KMS-11 (cell line): Measurements from ENCODE around the gene PLGRKT.

ENCODE experiments used
- H2AFZ ChIP-seq: fragments of 200-600 bp; sonication (generic); 2 replicates; pipeline ENCODE4 v1.6.1; 2016; ENCODE audit warnings: antibody characterized with exemption, mixed run types, low read depth
- H3K27ac ChIP-seq: fragments of 200-600 bp; sonication (generic); 2 replicates; pipeline ENCODE4 v1.6.1; 2016; ENCODE audit warnings: mild to moderate bottlenecking, mixed run types
- H3K27me3 ChIP-seq: fragments of 200-600 bp; sonication (generic); 2 replicates; pipeline ENCODE4 v1.6.1; 2017; ENCODE audit warnings: mild to moderate bottlenecking, low read depth, mixed run types, moderate library complexity; ENCODE audit not compliant: insufficient read depth
- H3K36me3 ChIP-seq: fragments of 200-600 bp; sonication (generic); 2 replicates; pipeline ENCODE4 v1.6.1; 2017; ENCODE audit warnings: mild to moderate bottlenecking, mixed run types; ENCODE audit not compliant: insufficient read depth
- H3K4me1 ChIP-seq: fragments of 200-600 bp; sonication (generic); 2 replicates; pipeline ENCODE4 v1.6.1; 2016; ENCODE audit warnings: mild to moderate bottlenecking, low read depth, mixed run types; ENCODE audit not compliant: poor library complexity, severe bottlenecking
- H3K4me2 ChIP-seq: fragments of 200-600 bp; sonication (generic); 2 replicates; pipeline ENCODE4 v1.7.0; 2016; ENCODE audit warnings: mild to moderate bottlenecking, mixed run types
- H3K4me3 ChIP-seq: fragments of 200-600 bp; sonication (generic); IDR thresholded peaks from 2 replicates; pipeline ENCODE4 v1.6.1; 2017; ENCODE audit warnings: low read depth, low read length, mixed read lengths; ENCODE audit not compliant: insufficient read depth
- H3K79me2 ChIP-seq: fragments of 200-600 bp; sonication (generic); 2 replicates; pipeline ENCODE4 v1.6.1; 2016; ENCODE audit warnings: low read depth, mixed run types; ENCODE audit not compliant: insufficient read depth
- H3K9ac ChIP-seq: fragments of 200-600 bp; sonication (generic); 2 replicates; pipeline ENCODE4 v1.6.1; 2016; ENCODE audit warnings: mild to moderate bottlenecking, mixed run types
- H4K20me1 ChIP-seq: fragments of 200-600 bp; sonication (generic); 2 replicates; pipeline ENCODE4 v1.6.1; 2016; ENCODE audit warnings: mild to moderate bottlenecking, mixed run types; ENCODE audit not compliant: insufficient read depth
- TF ChIP-seq, protein P1 (sequence below): fragments of 200-600 bp; sonication (generic); conservative IDR thresholded peaks from 2 replicates; pipeline ENCODE4 v1.6.1; 2017; ENCODE audit warnings: low read depth, mild to moderate bottlenecking, antibody characterized with exemption, low read length, moderate library complexity, mixed read lengths

PLGRKT gene

GRCh38 chr9:5310851-5311250 lies 126.9 kb downstream of the PLGRKT start:
- Histone ChIP-seq H3K4me2 (no peak overlapping the region), H2AFZ (no peak overlapping the region), H3K4me3 (no peak overlapping the region), H3K36me3 (no peaks in the 10 kb centered on the region), H3K4me1 (no peaks in the 10 kb centered on the region), H3K79me2 (no peaks in the 10 kb centered on the region), H4K20me1 (no peaks in the 10 kb centered on the region), H3K27me3 (no peaks in the 10 kb centered on the region), H3K27ac (no peak overlapping the region), H3K9ac (no peak overlapping the region)
- TF ChIP-seq, protein P1, sequence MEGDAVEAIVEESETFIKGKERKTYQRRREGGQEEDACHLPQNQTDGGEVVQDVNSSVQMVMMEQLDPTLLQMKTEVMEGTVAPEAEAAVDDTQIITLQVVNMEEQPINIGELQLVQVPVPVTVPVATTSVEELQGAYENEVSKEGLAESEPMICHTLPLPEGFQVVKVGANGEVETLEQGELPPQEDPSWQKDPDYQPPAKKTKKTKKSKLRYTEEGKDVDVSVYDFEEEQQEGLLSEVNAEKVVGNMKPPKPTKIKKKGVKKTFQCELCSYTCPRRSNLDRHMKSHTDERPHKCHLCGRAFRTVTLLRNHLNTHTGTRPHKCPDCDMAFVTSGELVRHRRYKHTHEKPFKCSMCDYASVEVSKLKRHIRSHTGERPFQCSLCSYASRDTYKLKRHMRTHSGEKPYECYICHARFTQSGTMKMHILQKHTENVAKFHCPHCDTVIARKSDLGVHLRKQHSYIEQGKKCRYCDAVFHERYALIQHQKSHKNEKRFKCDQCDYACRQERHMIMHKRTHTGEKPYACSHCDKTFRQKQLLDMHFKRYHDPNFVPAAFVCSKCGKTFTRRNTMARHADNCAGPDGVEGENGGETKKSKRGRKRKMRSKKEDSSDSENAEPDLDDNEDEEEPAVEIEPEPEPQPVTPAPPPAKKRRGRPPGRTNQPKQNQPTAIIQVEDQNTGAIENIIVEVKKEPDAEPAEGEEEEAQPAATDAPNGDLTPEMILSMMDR: no peak
